T-helper 1 cell treated with Interleukin-12 subunit alpha and Interleukin-12 subunit beta and Interleukin-4 antibody, amounts not matched to agents 30 μg/mL and 1 μg/mL, for 36 hours (primary cell): Measurements from ENCODE around the gene NXNL1.
"Not testable (repeated sequence)": the region's sequence is repeated elsewhere in the genome, so short reads cannot be mapped to it uniquely, and the experiment has no call there.

Source experiments
- H3K27ac Mint-ChIP-seq: one replicate; pipeline ENCODE4 v1.8.0; 2021; ENCODE audit warnings: mild to moderate bottlenecking, mixed read lengths
- H3K27me3 Mint-ChIP-seq: one replicate; pipeline ENCODE4 v1.8.0; 2021; ENCODE audit warnings: low read depth, mixed read lengths
- H3K36me3 Mint-ChIP-seq: one replicate; pipeline ENCODE4 v1.8.0; 2021; ENCODE audit warnings: low read depth, mixed read lengths
- H3K4me1 Mint-ChIP-seq: one replicate; pipeline ENCODE4 v1.8.0; 2021; ENCODE audit warnings: low read depth, mixed read lengths
- H3K4me3 Mint-ChIP-seq: one replicate; pipeline ENCODE4 v1.8.0; 2021; ENCODE audit warnings: mild to moderate bottlenecking, moderate library complexity, mixed read lengths
- H3K9me3 Mint-ChIP-seq: one replicate; pipeline ENCODE4 v1.8.0; 2021; ENCODE audit warnings: mixed read lengths

The NXNL1 gene

GRCh38 chr19:17460372-17461230 is at the start of gene NXNL1:
NXNL1 (minus strand) TSS chr19:17460926; CDS start chr19:17460869, 57 bp downstream.
- H3K36me3 Mint-ChIP-seq = no peaks in the 10 kb centered on the region
- H3K27me3 Mint-ChIP-seq = peaks cover 23% of the 10 kb centered on the region
- H3K4me1 Mint-ChIP-seq = no peaks in the 10 kb centered on the region
- H3K9me3 Mint-ChIP-seq = no peaks in the 10 kb centered on the region
- no peak within 1 kb of the TSS for H3K27ac Mint-ChIP-seq
- no peak within 1 kb of the TSS for H3K4me3 Mint-ChIP-seq

GRCh38 chr19:17508558-17508933 is 47.8 kb upstream of the NXNL1 start:
- H3K4me1 Mint-ChIP-seq = peaks cover 16% of the 10 kb centered on the region
- H3K27me3 Mint-ChIP-seq, H3K9me3 Mint-ChIP-seq, H3K4me3 Mint-ChIP-seq, H3K36me3 Mint-ChIP-seq, H3K27ac Mint-ChIP-seq: not testable (repeated sequence)

GRCh38 chr19:17506745-17507144 is 46.0 kb upstream of the NXNL1 start:
- Mint-ChIP-seq H3K4me1 (peaks cover 9% of the 10 kb centered on the region), H3K27ac (no peak overlapping the region), H3K27me3 (no peaks in the 10 kb centered on the region), H3K4me3 (no peak overlapping the region), H3K36me3 (peaks cover 6% of the 10 kb centered on the region), H3K9me3 (no peaks in the 10 kb centered on the region)

GRCh38 chr19:17505223-17505622 is 44.5 kb upstream of the NXNL1 start:
- Mint-ChIP-seq H3K9me3 (no peaks in the 10 kb centered on the region), H3K4me1 (peaks cover 5% of the 10 kb centered on the region), H3K36me3 (peaks cover 4% of the 10 kb centered on the region), H3K27ac (no peak overlapping the region), H3K4me3 (no peak overlapping the region), H3K27me3 (no peaks in the 10 kb centered on the region)

- Mint-ChIP-seq H3K27ac (no peak overlapping the region), H3K9me3 (no peaks in the 10 kb centered on the region), H3K4me3 (no peak overlapping the region), H3K4me1 (peaks cover 10% of the 10 kb centered on the region), H3K27me3 (no peaks in the 10 kb centered on the region), H3K36me3 (peaks cover 6% of the 10 kb centered on the region)
Measured at GRCh38 chr19:17504456-17504855, 43.7 kb upstream of the NXNL1 start.

GRCh38 chr19:17504030-17504429 is 43.3 kb upstream of the NXNL1 start:
- H3K9me3 Mint-ChIP-seq = no peaks in the 10 kb centered on the region
- peaks cover 6% of the 10 kb centered on the region for H3K36me3 Mint-ChIP-seq
- no peak overlapping the region for H3K27ac Mint-ChIP-seq
- no peak overlapping the region for H3K4me3 Mint-ChIP-seq
- peaks cover 10% of the 10 kb centered on the region for H3K4me1 Mint-ChIP-seq
- H3K27me3 Mint-ChIP-seq = no peaks in the 10 kb centered on the region

GRCh38 chr19:17503240-17503639 is 42.5 kb upstream of the NXNL1 start:
- Mint-ChIP-seq H3K27ac (no peak overlapping the region), H3K4me1 (peaks cover 10% of the 10 kb centered on the region), H3K9me3 (no peaks in the 10 kb centered on the region), H3K4me3 (no peak overlapping the region), H3K36me3 (peaks cover 6% of the 10 kb centered on the region), H3K27me3 (no peaks in the 10 kb centered on the region)

GRCh38 chr19:17500447-17501198 is 39.9 kb upstream of the NXNL1 start:
- no peaks in the 10 kb centered on the region for H3K27me3 Mint-ChIP-seq
- H3K4me1 Mint-ChIP-seq = peaks cover 16% of the 10 kb centered on the region
- H3K4me3 Mint-ChIP-seq = no peak overlapping the region
- no peaks in the 10 kb centered on the region for H3K9me3 Mint-ChIP-seq
- peaks cover 2% of the 10 kb centered on the region for H3K36me3 Mint-ChIP-seq
- H3K27ac Mint-ChIP-seq = no peak overlapping the region

GRCh38 chr19:17499648-17500446 is 39.1 kb upstream of the NXNL1 start:
- Mint-ChIP-seq H3K27ac (no peak overlapping the region), H3K4me3 (no peak overlapping the region), H3K4me1 (peaks cover 17% of the 10 kb centered on the region)

GRCh38 chr19:17499025-17499424 is 38.3 kb upstream of the NXNL1 start:
- H3K4me1 Mint-ChIP-seq = peaks cover 17% of the 10 kb centered on the region
- H3K36me3 Mint-ChIP-seq = not testable (repeated sequence)

More at GRCh38 chr19:17499648-17500446, 39.1 kb upstream of the NXNL1 start:
- Mint-ChIP-seq H3K36me3 (peaks cover 2% of the 10 kb centered on the region), H3K27me3 (no peaks in the 10 kb centered on the region), H3K9me3 (no peaks in the 10 kb centered on the region)

GRCh38 chr19:17497149-17497798 is 36.5 kb upstream of the NXNL1 start:
- H3K4me3 Mint-ChIP-seq = no peak overlapping the region
- H3K27ac Mint-ChIP-seq = no peak overlapping the region
- H3K4me1 Mint-ChIP-seq = peaks cover 15% of the 10 kb centered on the region
- H3K36me3 Mint-ChIP-seq = peaks cover 2% of the 10 kb centered on the region
- H3K27me3 Mint-ChIP-seq = no peaks in the 10 kb centered on the region
- no peaks in the 10 kb centered on the region for H3K9me3 Mint-ChIP-seq

More at GRCh38 chr19:17499025-17499424, 38.3 kb upstream of the NXNL1 start:
- not testable (repeated sequence) for H3K27ac Mint-ChIP-seq, H3K4me3 Mint-ChIP-seq, H3K27me3 Mint-ChIP-seq, H3K9me3 Mint-ChIP-seq

- Mint-ChIP-seq H3K27me3 (no peaks in the 10 kb centered on the region), H3K36me3 (peaks cover 2% of the 10 kb centered on the region), H3K4me1 (peaks cover 15% of the 10 kb centered on the region), H3K9me3 (no peaks in the 10 kb centered on the region), H3K4me3 (no peak overlapping the region), H3K27ac (no peak overlapping the region)
Measured at GRCh38 chr19:17496337-17496997, 35.7 kb upstream of the NXNL1 start.

GRCh38 chr19:17495639-17496296 is 35.0 kb upstream of the NXNL1 start:
- H3K9me3 Mint-ChIP-seq = no peaks in the 10 kb centered on the region
- H3K27ac Mint-ChIP-seq = no peak overlapping the region
- H3K27me3 Mint-ChIP-seq = no peaks in the 10 kb centered on the region
- H3K4me1 Mint-ChIP-seq = peaks cover 15% of the 10 kb centered on the region
- H3K4me3 Mint-ChIP-seq = no peak overlapping the region
- H3K36me3 Mint-ChIP-seq = peaks cover 2% of the 10 kb centered on the region
